Measurements from ENCODE around the gene SERPINB1. TPM values are rescaled to one million over a fixed set of nuclear protein-coding genes. Genes with fewer than 3 reads are reported as not detected.

Gene SERPINB1
- total RNA-seq, 1 experiment from 2014 or later, result 18.4 TPM

GRCh38 chr6:2821554-2821953, 20.1 kb downstream of the SERPINB1 start:
- H4K5ac ChIP-seq (ENCODE audit: insufficient read length, low read depth, low read length), result no peak overlapping the region
- no peaks in the 10 kb centered on the region for H3K79me1 ChIP-seq (ENCODE audit: insufficient read depth, low read depth, low read length, poor library complexity, severe bottlenecking)
- no peak overlapping the region for H3K23ac ChIP-seq (ENCODE audit: insufficient read length, low read depth, low read length)
- no peaks in the 10 kb centered on the region for H3K23me2 ChIP-seq (ENCODE audit: insufficient read length, low read depth, low read length, poor library complexity, severe bottlenecking)
- H3K4ac ChIP-seq (ENCODE audit: low read depth, low read length), result no peak overlapping the region
- no peak overlapping the region for H2BK15ac ChIP-seq (ENCODE audit: low read depth, low read length)
- Mint-ChIP-seq H3K27me3 (ENCODE audit: low read depth) (no peaks in the 10 kb centered on the region; the same call in 1 of the 2 replicates), H3K9me3 (peaks cover 4% of the 10 kb centered on the region in 2 experiments; a peak in 4 of 5 replicates), H3K4me3 (no peak overlapping the region), H3K27ac (no peak overlapping the region), H3K36me3 (ENCODE audit: insufficient read depth in 1 of 3, low read depth in 3 of 3) (peaks cover 0 to 4% (median 0%) of the 10 kb centered on the region in 3 experiments; a peak in 2 of 7 replicates), H3K4me1 (no peaks in the 10 kb centered on the region)
- H2BK5ac ChIP-seq (ENCODE audit: insufficient read length, low read length), result no peak overlapping the region
- H3K9ac ChIP-seq (ENCODE audit: extremely low read depth, insufficient read length, low read length), result no peak overlapping the region
- H3K14ac ChIP-seq (ENCODE audit: insufficient read depth, low read length), result no peak overlapping the region
- H3K27me3 ChIP-seq (ENCODE audit: insufficient read depth, low read length), result no peaks in the 10 kb centered on the region
- no peak for TF ChIP-seq CTCF (conservative IDR thresholded peaks at IDR 0.05)
- no peak overlapping the region for H3K27ac ChIP-seq (ENCODE audit: insufficient read length, low read depth, low read length)
- no peaks in the 10 kb centered on the region for H3K4me1 ChIP-seq (ENCODE audit: insufficient read depth, low read length)
- no peak overlapping the region for H4K91ac ChIP-seq (ENCODE audit: insufficient read length, low read depth, low read length)
- no peak overlapping the region for H3K56ac ChIP-seq (ENCODE audit: insufficient read length, low read depth, low read length)
- no peak overlapping the region for H2BK120ac ChIP-seq (ENCODE audit: low read depth, low read length, poor library complexity, severe bottlenecking)
- no peak for DNase-seq
- H3K79me2 ChIP-seq (ENCODE audit: insufficient read depth, low read length), result no peaks in the 10 kb centered on the region
- H2AK5ac ChIP-seq (ENCODE audit: insufficient read length, low read length), result no peak overlapping the region
- no peak overlapping the region for H2AFZ ChIP-seq (ENCODE audit: low read length)
- H2BK12ac ChIP-seq (ENCODE audit: insufficient read length, low read depth, low read length), result no peak overlapping the region
- H3K9me3 ChIP-seq (ENCODE audit: control insufficient read depth, low read depth, low read length), result no peaks in the 10 kb centered on the region
- H3K4me2 ChIP-seq (ENCODE audit: insufficient read depth, insufficient read length, low read length), result no peak overlapping the region
- H4K20me1 ChIP-seq (ENCODE audit: control insufficient read depth, insufficient read depth, insufficient read length), result no peaks in the 10 kb centered on the region
- H3K18ac ChIP-seq (ENCODE audit: insufficient read length, low read depth, low read length), result no peak overlapping the region
- no peak overlapping the region for H2BK20ac ChIP-seq (ENCODE audit: low read depth, low read length, poor library complexity, severe bottlenecking)
- H4K8ac ChIP-seq (replicated peaks; ENCODE audit: insufficient read length, low read depth, low read length), result no peak overlapping the region
- H3T11ph ChIP-seq (ENCODE audit: low read length), result no peak overlapping the region
- no CpG with 5 or more reads among the region's 3 CpGs for WGBS (ENCODE audit: extremely low coverage, insufficient read length, low lambda C conversion rate)
